GDM1 (cell line): Measurements from ENCODE around the gene LRRTM2.
"Not testable (repeated sequence)": the region's sequence is repeated elsewhere in the genome, so short reads cannot be mapped to it uniquely, and the experiment has no call there.

Experiments
- DNase-seq: peaks from one replicate; lab custom pipeline; 2025; lab: John Stamatoyannopoulos, UW

LRRTM2 gene

DNA sequence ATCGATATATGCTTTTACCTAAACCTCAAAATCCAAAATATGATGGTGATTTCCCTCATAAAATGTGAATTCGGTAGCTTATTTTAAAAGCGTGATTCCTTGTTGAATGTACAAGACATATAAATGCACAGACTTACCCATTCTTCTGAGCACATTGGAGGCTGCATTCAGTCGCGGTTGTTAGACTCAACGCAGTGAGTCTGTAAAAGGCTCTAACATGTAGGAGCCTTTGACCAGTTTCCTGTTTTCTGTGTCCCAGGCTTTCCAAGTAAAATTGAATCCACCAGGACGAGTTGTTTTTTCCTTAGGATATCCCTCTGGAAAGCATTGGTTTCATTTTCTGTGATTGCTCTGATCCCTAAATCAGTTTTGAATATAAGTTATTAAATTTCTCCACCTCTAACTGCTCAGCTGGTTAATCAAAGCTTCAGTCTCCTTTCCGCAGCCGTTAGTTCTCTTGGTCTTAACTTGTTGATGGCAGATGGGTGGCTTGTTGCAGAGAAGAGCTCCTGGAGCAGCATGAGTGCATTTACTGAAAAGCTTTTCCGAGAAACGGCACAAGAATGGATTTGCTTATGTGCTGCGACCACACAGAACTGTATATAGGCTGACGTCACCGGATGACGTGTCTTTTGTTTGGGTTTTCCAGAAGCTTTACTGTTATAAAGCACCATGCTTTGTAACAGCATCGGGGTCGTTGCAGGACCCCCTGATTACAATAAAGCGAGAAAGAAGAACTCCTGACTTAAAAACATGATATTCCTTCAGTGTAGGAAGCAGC, at the start of gene LRRTM2:
LRRTM2 (minus strand) TSS at position 565 of the 781 bp plus-strand sequence; CDS start at position 141, 424 bp downstream.
- no peak for DNase-seq

- DNase-seq = no peak
Observed at GRCh38 chr5:138922494-138922893, 47.4 kb upstream of the LRRTM2 start.

- not testable (repeated sequence) for DNase-seq
Observed at GRCh38 chr5:138921362-138921761, 46.2 kb upstream of the LRRTM2 start.

DNA sequence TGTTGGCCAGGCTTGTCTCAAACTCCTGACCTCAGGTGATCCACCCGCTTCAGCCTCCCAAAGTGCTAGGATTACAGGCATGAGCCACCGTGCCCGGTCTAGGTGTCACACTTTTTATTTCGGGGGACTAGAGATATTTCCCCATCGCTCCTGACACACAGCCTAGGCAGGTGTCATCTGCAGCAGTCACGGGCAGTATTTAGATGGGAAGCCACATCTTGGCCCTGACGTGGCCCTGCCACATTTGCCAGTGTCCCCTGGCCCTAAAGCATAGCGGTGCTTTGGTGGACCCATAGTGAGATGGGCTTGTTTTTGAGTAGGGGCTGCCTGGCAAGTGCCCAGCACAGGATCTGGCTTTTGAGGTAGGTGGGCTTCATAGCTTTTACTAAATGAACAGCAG, 45.0 kb upstream of the LRRTM2 start:
- DNase-seq = no peak

DNA sequence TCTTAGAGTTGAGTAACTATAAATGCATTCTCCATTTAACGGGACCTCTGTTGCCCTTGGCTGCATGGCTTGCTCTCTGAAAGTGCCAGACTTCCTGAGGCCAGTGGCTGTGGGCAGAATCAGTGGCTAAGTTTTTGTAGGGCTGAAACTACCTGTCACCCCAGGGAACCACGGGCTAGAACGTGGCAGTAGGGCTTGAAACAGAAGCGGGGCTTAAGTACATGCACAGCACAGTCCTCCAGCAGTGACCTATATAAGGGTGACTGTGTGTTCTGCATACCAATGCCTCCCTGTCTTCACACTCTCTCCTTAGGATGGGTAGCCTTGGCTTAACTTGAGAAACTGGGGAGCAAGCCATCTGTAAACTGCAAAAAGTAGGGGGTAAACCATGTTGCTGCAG, 43.6 kb upstream of the LRRTM2 start:
- no peak for DNase-seq

DNA sequence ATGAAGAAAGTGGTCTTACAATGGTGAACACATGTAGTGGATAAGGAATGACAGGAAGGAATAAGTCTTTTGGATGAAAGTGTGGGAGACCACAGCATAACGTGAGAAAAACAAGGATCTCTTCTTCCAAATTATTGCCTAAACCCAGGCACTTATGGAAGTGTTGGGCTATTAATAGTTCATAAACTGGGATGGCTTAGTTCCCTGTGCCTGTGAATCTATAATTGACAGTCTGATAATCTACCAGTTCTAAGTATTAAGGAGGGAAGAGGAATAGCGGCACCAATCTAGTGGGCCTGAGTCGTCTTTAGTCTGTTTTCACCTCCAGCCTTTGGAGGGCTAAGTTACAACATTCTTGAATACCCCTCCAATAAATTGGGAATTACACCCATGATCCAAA, 39.2 kb upstream of the LRRTM2 start:
- DNase-seq = no peak

DNA sequence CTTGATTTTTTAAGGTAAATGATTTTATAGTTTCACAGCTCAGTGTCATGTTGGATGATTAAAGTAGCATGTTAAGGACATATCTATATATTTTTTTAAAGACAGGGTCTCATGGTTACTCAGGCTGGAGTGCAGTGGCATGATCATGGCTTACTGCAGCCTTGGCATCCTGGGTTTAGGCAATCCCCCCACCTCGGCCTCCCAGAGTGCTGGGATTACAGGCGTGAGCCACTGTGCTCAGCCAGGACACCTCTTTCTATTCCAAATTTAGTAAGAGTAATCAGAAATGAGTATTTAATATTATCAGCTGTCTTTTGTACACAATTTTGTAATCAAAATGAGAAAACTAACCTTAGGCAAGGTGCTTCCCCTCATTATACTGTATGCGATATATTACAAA, 38.6 kb upstream of the LRRTM2 start:
- DNase-seq = no peak

- no peak for DNase-seq
Observed at GRCh38 chr5:138912093-138912492, 37.0 kb upstream of the LRRTM2 start.

GRCh38 chr5:138911441-138911840, 36.3 kb upstream of the LRRTM2 start:
- DNase-seq = no peak

GRCh38 chr5:138910546-138911185, 35.5 kb upstream of the LRRTM2 start:
- DNase-seq = no peak

DNA sequence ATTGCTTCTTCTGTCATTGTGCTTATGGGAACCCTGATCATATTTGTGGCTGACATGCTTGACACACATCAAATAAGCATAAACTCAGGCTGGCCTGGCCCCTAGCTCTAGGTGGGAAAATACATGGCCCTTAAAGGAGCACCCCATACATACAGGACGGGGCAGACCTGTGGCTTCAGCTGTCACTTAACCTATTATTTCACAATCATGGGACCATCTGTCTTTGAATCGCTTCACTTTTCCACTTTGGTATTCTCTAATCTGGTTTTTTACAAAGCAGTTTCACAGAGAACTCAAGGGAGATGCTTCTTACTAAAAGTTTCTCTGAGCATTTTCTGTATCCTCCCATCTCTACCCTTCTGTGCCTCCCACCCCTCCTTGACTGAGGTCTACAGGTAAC, 34.6 kb upstream of the LRRTM2 start:
- DNase-seq = no peak

GRCh38 chr5:138905541-138905940, 30.4 kb upstream of the LRRTM2 start:
- no peak for DNase-seq

DNA sequence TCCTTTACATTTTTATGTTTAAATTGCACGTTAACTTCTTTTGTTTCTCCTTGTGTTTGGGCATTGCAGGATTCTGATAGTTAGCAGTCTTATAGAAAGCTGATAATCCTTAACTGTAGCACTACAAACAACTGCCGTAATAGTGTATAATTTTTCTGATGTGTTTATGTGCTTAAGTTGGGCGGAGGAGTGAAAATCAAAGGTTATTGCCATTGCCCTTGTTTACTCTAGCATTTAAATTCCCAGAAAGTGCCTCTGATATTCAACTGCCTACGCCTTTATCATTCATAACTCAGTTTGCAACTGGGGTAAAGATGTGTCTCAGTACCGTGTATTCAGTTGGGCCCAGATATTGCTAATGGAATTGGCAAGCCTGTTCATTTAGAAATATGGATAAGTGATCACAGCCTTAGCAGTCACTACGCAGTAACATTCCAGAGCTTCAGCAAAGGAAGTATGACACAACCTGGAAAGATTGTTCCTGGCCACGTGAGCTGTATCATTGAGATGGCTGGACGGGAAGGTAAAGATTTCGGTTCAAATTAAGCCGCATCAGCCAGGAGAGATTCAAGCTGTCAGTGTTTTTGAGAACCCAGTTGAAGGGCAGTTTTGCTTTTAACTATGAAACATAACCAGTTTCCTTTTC, 28.1 kb upstream of the LRRTM2 start:
- no peak for DNase-seq

GRCh38 chr5:138901716-138902115, 26.6 kb upstream of the LRRTM2 start:
- no peak for DNase-seq

DNA sequence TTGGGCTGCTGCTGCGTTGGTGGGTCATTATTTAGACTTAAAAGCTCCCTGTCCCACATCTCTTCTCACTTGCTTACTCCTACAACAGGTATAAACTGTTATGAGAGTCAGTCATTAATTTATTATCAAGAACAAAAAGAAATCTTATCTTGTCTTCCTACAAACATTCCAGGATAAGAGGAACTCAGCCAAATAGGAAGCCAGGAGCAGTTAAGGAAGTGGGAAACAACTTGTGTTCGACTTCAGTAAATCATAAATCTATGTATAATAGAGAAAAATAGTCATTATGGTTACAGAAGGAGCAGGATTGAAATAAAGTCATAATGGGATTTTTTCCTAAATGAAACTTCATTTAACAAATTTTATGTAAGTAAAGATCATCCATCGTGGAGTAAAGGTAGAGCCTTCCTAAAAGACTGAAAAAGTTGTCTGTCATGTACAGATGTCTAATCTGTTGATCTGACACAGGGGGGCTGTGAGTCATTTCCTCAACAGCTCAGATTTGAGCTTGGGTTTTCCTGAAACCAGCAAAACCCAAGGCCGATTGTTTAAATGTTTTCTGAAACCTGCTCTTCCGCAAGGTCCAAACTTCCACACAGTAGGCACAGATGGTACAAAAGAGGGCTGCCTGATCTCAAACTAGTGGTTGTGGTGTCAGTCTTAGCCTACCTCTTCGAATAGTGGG, 25.3 kb upstream of the LRRTM2 start:
- DNase-seq = no peak

GRCh38 chr5:138898742-138899141, 23.6 kb upstream of the LRRTM2 start:
- no peak for DNase-seq

- no peak for DNase-seq
Observed at GRCh38 chr5:138898299-138898698, 23.2 kb upstream of the LRRTM2 start.

- no peak for DNase-seq
Observed at GRCh38 chr5:138895918-138896317, 20.8 kb upstream of the LRRTM2 start.

GRCh38 chr5:138890644-138891043, 15.5 kb upstream of the LRRTM2 start:
- DNase-seq = no peak

GRCh38 chr5:138889994-138890393, 14.9 kb upstream of the LRRTM2 start:
- DNase-seq = no peak

- no peak for DNase-seq
Observed at GRCh38 chr5:138884554-138884953, 9.4 kb upstream of the LRRTM2 start.

GRCh38 chr5:138884094-138884493, 9.0 kb upstream of the LRRTM2 start:
- DNase-seq = no peak

GRCh38 chr5:138883211-138883610, 8.1 kb upstream of the LRRTM2 start:
- DNase-seq = no peak
